Activated CD4-positive, alpha-beta T cell treated with anti-CD3 and anti-CD28 coated beads, Interleukin-2, amount 50 U/mL, for 48 hours (primary cell): ENCODE measurements around the gene RORC.

Experiments used
- DNase-seq, 2 experiments: peaks; one replicate each; pipeline ENCODE4 v3.0.0-alpha.2; 2020

Gene RORC

GRCh38 chr1:151847867-151848596 is 16.4 kb upstream of the RORC start:
- DNase-seq, result no peak

DNA sequence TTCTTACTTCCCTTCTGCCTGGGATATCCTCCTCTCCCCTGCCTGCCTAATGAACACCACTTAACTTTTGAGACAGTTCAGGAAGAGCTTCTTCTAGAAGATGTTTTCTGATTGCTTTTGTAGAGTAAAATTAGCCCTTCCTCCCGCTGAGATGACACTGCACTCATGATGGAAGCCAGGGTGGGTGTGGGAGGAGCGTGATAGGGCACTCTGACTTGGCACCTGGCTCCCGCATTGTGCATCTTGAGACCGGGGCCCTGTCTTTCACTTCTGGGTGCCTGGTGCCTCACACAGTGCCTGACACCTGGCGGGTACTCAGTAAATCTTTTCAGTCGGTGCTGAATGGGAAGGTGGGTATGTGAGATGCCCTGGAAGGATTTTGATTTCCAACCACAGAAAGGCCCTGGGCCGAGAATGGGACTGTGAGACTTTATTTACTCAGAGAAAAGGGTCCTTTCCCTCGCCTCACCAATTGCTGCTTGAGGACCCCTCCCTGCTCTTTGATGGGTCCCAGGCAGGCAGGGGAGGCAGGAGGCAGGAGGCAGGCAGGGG is 15.2 kb upstream of the RORC start:
- DNase-seq, result peak in 1 of 2 experiments; percentile 37

GRCh38 chr1:151846062-151846568 is 14.5 kb upstream of the RORC start:
- peak in 1 of 2 experiments; percentile 35 for DNase-seq

DNA sequence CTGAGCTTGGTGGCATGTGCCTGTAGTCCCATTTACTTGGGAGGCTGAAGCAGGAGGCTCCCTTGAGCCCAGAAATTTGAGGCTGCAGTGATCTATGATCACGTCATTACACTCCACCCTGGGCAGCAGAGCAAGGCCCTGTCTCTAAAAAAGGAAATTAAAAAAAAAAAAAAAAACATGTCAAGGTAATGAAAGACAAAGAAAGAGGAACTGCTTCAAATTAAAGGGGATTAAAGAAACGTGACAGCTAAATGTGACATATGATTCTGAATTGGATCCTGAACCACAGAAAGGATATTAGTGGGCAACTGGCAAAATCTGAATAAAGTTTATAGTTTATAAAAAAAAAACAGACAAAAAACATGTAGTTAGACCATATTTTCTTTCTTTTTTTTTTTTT is 11.8 kb upstream of the RORC start:
- no peak for DNase-seq

DNA sequence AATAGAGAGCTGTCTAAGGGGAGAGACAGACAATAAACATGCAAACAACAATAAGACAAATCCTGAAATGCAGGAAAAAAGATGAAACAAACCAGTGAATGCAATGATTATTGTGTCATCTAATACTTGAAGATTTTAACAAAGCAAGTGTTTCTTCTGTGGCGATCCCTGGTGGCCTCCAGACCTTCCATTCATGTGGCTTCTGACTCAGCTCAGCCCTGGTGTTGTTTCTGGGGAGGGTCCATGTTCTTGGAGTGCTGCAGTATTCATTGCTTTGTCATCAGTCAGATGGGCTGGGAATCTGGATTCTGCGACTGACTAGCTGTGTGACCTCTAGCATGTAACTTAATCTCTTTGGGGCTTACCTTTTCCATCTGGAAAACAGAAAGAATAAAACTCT is 9.5 kb upstream of the RORC start:
- DNase-seq, result no peak

GRCh38 chr1:151840421-151840820 is 8.8 kb upstream of the RORC start:
- no peak for DNase-seq

DNA sequence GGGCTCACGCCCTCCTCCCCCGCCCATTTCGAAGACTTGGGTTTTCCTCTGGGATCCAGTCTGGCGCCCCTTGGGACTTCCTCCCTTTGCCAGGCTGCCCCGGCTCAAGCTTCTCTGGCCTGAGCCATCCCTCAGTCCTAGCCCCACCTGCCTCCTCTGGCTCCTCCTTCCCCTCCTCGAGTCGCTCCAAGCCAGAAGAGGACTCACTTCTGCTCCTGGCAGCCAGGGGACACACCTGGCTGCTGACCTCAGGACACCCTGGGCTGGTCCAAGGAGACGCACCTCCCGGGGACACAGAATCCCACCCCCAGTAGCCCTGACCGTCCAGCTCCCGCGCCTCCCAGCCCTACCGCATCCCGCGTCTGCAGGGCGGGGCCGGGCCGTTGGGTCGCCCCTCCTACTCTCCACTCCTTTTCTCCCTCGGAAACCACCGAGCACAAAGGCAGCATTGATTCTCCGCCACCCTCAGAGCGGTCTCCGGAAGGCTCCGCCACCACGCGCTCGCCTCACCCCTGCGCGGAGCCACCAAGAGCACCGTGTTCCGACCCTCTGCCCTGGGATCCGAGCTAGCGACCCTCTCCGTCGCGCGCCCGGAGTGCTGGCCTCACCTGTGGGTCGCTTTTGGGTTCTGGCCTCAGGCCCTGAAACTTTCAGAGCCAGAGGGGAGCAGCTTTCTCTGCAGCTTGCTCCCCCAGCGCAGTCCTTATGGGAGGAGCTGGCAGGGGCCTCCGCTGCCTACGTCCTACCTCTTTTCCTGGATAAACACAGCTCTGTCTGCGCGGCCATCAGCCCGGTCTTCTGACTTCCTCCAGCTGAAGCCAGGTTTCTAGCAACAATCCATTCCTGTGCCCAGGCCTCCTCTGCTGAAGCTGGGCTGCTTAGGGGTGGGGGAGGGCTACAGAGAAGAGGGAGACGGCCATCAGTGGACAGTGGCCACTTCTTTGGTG is 8.1 kb upstream of the RORC start, which contains the start of gene C2CD4D:
TSS of gene C2CD4D (minus strand) at position 364 of the 947 bp plus-strand sequence. CDS start 831 bp downstream, outside the sequence.
- peak; percentile 75 to 84 for DNase-seq

- no peak for DNase-seq
Measured at GRCh38 chr1:151839082-151839412, 7.4 kb upstream of the RORC start.

- DNase-seq, result peak in 1 of 2 experiments; percentile 58
Measured at GRCh38 chr1:151838222-151839081, 6.8 kb upstream of the RORC start.

DNA sequence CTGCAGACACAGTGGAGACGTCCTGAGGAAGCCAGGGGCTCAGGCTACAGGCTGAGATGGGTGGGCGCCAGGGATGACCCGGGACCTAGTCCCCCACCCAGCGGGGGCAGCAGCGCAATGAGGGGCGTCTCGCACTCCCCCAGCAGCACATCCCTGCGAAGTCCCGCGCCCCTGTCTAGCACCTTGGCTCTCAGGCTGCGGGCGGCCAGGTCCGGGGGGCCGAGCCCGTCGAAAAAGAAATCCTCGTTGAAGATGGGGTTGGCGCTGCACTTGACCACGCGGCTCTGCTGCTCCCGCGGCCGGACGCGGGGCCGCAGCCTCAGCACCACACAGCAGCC is 6.3 kb upstream of the RORC start:
- DNase-seq, result no peak

- DNase-seq, result no peak
Measured at GRCh38 chr1:151837197-151837596, 5.6 kb upstream of the RORC start.

DNA sequence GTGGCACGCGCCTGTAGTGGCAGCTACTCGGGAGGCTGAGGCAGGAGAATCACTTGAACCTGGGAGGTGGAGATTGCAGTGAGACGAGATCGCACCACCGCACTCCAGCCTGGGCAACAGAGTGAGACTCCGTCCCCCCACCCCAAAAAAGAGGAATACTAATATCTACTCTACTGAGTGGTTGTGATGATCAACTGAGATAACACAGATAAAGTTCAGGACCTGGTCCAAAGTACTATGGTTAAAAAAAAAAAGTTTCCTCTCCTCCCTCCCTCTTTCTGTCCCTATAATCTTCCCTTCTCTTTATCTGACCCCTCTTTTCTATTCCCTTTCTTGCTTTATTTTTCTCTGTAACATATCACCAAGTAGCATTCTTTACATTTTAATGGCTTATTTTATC is 4.0 kb upstream of the RORC start:
- no peak for DNase-seq

- DNase-seq, result no peak
Measured at GRCh38 chr1:151834239-151834638, 2.6 kb upstream of the RORC start.

- no peak for DNase-seq
Measured at GRCh38 chr1:151833172-151833900, 1.7 kb upstream of the RORC start.

DNA sequence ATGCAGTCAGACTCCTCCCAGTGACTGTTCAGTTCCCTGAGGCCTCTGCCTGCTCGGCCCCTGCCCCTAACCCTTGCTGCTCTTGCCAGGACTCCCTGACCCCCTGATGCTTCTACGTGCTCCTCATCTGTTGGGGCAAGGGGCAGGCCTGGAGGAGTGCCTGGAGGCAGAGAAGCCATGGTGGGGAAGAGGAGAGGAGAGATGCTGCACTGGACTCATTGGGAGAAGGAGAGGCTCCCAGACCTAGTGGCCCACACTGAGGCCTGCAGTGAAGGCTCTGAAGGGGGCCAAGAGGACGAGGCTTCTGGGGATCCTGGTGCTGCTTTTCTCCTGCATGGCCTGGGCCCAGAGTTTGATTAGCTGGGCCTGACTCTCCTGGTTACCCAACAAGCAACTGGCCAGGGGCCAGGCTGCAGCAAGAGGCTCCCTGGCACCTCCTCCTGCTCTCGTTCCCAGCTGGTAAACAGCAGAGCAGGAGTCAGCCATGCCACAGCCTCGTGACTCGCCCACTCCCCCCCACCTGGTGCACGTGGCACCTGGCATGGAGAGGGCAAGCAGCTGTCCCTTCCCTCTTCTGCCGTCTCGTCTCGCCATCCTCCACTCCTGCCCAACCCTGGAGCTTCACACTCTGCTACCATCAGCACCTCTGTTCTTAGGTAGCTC is 847 bp upstream of the RORC start:
- DNase-seq, result no peak

GRCh38 chr1:151831256-151831591 is 378 bp downstream of the RORC start:
- DNase-seq, result no peak

DNA sequence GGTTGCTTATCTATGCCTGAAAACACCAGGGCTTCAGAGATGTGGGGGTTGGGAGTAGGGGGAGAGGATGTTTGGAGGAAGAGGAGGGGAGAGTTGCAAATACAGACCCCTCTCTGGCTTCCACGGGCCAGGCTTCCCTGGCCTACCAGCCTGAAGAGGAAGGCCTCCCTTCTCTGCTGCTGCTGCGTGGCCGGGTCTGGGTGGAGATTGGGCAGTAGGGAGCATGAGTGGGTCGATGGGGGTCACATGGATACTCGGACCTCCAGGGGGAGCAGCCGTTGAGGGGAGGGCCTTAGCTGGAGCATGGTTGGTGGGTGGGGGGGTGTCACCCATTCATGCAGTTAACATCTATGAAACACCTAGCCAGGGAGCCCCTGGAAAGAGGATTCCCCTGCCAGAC is 1.5 kb downstream of the RORC start:
- no peak for DNase-seq

DNA sequence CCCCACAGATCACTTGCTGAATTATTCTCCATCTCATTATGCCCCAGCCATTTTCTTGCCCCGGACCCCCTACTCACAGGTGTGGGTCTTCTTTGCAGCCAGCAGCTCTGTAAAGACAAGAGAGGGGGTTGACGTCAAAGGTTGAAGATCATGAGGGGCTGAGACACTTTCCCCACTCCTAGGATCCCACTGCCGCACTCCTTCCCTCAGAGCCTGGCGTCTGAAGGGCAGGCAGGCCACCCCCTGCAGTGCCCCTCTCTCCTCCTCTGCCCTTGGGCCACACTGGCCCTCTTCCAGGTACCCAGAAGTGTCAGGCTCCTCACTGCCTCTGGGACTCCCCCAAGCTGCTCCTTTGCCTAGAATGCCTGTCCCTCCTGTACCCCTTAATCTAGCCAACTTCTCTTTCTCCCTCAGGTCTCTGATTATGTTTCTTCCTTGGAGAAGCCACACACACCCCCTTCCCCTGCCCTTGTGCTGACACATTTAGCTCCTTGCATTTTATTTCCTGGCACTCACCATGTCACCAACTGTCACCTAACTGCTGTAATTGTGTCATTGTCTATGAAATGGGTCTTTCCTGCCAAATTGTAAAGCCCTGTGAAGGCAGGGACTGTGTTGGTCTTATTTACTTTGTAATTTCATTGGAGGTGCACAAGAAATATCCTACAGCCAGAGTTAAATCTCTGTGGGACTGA is 2.1 kb downstream of the RORC start:
- no peak for DNase-seq

- no peak for DNase-seq
Measured at GRCh38 chr1:151828921-151829320, 2.7 kb downstream of the RORC start.

- DNase-seq, result no peak
Measured at GRCh38 chr1:151827853-151828252, 3.7 kb downstream of the RORC start.
